ENCODE data around the gene TIE1. TPM values are rescaled to one million over a fixed set of nuclear protein-coding genes. Genes with fewer than 3 reads are reported as not detected.

Gene TIE1
- total RNA-seq (2014; rRNA removed; shearing (Covaris generic)): 0.41 and 3.2 TPM in 2 replicates

DNA sequence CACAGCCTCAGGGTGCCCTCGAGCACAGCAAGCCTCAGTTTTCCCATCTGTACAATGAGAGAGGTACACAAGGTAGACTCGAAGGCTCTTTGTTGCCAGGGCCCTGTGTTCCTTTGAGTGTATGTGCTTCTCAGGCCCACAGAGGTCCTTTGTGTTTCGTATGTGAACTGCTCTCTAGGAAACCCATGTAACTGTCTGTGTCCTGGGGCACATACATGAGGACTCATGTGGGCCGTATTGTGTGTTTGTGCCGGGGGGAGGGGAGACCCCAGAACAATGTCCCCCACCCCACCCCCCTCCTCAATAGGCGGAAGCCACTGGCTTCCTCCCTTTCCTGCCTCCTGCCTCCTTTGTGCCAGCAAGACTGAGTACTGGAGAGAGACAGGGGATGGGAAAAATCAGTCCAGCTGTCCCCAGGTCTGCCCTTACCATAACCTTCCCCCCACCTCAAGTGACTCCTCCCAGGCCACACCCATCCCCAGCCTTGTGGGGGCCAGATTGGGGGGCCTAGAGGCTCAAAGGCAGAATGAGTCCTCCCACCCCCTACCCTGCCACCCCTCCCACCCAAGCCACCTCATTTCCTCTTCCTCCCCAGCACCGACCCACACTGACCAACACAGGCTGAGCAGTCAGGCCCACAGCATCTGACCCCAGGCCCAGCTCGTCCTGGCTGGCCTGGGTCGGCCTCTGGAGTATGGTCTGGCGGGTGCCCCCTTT, at the start of gene TIE1:
TIE1 (plus strand) TSS at position 605 of the 717 bp plus-strand sequence; CDS start at position 695, 90 bp downstream.
- DNase-seq (ENCODE audit: low spot score): no peak

- DNase-seq (ENCODE audit: low spot score): no peak
Measured at GRCh38 chr1:43251024-43251423, 49.8 kb upstream of the TIE1 start.

GRCh38 chr1:43252225-43252624, 48.6 kb upstream of the TIE1 start:
- DNase-seq (ENCODE audit: low spot score): no peak

DNA sequence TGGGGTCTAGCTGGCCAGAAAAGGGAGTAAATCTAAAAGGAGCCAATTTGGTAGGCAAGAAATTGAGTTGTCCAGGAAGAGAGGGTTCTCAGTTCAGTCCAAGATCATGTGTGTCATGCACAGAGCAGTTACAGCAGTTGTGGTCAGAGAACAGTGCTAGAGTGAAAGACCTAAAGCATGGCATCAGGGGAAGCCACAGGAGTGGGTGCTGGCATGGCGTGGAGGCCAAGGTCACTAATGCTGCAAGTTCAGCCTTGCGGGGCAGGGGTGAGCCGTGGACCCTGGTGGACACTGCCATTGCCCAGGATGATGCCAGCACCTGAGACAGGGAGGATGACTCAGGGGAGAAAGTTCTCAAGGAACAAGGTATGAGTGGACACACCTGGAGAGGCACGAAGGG, 47.6 kb upstream of the TIE1 start:
- no peak for DNase-seq (ENCODE audit: low spot score)

- no peak for DNase-seq (ENCODE audit: low spot score)
Measured at GRCh38 chr1:43253876-43254275, 46.9 kb upstream of the TIE1 start.

DNA sequence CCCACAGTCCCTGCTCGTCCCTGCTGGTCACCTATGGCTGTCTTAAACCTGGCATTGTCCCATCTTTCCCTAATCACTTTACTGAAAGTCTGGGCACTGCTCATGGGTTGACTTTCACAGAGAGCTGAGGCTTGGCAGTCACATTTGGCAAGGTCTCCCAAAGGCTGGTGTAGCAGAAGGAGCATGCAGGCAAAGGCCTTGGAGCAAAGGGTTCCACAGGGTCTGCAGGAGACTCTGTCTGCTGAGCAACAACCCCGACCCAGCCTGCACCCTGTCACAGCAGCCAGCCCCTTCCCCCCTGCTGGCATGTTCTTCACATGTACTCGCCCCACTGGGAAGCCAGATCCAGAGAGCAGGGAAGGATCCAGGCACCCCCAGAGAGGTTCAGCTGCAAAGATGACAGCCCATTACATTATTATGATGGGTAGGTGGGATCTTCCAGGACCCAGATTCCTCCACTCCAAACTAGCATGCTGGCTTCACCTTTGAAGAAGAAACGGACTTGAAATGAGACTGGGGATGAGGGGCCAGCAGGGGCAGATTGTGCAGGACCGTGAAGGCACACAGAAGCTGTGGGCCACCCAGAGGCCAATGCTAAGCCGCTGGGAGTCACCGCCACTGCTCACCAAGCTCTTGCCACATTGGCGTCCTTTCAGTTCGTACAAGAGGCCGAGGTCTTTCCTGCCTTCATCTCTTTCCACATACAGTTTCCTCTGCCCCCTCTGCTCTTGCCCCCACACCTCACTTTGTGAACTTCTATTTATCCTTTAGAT, 45.2 kb upstream of the TIE1 start:
- no peak for DNase-seq (ENCODE audit: low spot score)

GRCh38 chr1:43256675-43257570, 43.9 kb upstream of the TIE1 start:
- DNase-seq (ENCODE audit: low spot score): no peak

DNA sequence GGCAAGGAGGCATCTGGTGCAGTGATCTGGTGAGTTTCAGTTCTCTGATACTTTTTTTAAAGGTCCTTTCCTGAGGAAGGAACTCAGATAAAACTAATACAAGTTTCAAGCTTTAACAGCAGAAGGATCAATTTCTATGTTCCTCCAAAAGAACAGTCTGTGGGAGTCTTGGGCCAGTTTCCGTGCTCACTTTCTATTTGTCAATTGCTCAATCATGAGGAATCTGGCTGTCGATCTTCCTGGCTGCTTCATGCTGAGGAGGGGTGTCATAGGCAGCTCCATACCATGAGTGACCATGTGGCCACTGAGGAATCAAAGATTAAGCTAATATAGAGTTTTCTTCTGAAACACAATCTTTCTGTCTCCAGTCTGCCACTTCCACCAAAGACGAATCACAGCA, 42.4 kb upstream of the TIE1 start:
- no peak for DNase-seq (ENCODE audit: low spot score)

DNA sequence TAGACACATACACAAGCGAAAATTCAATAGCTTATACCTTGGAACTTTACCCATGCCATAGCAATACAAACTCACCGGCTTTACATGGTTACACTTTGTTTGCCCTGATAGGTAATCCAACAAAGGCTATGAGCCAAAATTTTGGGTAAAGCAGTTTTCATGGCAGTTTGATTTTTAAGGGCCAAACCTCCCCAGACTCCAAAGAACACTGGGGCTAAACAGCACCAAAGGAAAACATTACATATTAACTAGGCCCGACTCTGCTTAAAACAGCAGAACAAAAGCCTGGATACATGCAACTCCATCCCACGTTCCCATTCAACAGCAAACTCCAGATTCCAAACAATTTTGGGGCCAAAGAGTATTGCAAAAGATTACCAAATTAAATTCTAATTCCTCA, 35.4 kb upstream of the TIE1 start:
- no peak for DNase-seq (ENCODE audit: low spot score)

DNA sequence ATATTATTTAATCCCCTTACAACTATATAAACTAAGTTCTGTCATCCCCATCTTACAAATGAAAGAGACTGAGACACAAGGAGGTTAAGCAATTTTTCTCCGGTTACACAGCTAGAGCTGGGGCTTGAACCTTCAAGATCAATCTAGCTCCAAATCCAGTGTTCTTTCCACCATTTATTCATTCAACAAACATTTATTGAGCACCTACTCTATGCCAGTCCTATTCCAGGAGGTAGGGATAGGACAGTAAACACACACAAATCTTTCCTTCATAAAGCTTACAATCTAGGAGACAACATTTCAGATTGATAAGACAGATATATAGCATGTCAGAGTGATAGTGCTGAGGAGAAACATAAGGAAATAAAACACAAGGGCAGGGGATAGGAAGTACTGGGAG, 33.9 kb upstream of the TIE1 start:
- no peak for DNase-seq (ENCODE audit: low spot score)

DNA sequence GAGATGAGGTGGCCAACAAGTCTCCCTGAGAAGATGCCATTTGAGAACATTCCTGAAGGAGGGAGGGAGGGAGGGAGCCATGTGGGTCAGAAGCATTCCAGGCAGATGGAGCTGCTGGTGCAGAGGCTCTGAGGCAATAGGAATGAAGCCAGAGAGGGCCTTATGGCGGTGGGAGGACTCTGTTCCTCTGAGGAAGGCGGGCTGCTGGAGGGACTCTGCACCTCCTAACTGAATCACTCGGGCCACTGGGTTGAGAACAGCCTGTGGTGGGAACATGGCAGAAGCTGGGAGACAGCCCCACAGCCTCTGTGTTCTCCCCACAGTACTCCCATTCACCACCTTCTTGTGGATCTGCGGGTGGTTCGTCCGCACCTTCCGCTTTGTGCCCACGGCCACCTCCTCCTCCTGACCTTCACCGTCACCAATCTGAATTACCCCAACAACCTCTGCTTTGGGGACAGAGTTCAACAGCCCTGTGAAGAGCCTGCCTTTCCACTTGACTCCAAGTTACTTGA, 33.4 kb upstream of the TIE1 start:
- DNase-seq (ENCODE audit: low spot score): no peak

DNA sequence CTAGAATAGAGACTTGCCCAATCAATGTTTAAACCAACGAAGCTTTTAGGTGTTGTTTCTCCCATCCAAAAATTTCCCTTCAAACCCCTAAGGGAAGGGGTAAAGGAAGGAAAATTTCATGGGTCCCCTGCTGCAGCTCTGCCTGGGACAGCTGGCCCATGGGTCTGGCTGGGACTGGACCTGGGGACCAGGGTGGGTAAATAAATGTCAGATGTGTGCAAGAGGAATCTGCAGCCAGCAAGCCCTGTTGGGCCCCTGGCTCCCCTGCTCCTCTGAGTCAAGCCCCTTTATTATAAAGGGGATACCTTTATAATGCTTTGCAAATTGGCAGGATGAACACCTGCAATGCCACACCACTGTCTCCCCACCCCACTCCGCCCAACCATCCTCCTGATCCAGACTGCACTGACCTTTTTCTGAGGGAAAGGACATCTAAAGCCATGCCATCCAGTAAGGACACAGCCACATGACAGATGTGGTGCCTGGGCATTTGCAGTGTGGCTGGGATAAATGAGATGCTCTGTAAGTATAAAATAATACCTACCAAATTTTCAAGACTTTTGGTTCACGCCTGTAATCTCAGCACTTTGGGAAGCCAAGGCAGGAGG, 32.9 kb upstream of the TIE1 start:
- DNase-seq (ENCODE audit: low spot score): no peak

- no peak for DNase-seq (ENCODE audit: low spot score)
Measured at GRCh38 chr1:43269627-43270375, 31.0 kb upstream of the TIE1 start, which contains the start of gene TMEM125. TSS of gene TMEM125 (plus strand) at chr1:43269983. CDS start at chr1:43272723, 2,740 bp downstream.

GRCh38 chr1:43270421-43271095, 30.2 kb upstream of the TIE1 start:
- DNase-seq (ENCODE audit: low spot score): no peak

GRCh38 chr1:43271186-43272118, 29.3 kb upstream of the TIE1 start:
- no peak for DNase-seq (ENCODE audit: low spot score)

DNA sequence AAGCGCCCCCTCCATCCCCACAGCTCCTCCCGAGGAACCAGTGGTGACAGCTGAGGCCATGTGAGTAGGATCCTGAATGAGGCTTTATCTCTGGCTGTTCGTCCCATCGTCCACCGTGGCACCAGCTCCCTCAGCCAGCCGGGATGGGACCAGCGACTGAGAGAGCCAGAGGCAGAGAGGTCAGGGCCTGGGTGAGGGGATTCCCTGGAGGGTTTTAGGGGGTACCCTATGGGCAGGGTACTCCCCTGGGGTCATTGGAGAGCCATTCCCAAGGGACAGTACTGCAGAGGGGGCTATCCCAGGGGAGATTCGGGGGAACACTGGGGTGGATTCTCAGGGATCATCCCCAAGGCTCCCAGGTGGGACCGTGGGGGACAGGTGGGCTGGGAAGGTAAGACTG, 28.6 kb upstream of the TIE1 start:
- no peak for DNase-seq (ENCODE audit: low spot score)

DNA sequence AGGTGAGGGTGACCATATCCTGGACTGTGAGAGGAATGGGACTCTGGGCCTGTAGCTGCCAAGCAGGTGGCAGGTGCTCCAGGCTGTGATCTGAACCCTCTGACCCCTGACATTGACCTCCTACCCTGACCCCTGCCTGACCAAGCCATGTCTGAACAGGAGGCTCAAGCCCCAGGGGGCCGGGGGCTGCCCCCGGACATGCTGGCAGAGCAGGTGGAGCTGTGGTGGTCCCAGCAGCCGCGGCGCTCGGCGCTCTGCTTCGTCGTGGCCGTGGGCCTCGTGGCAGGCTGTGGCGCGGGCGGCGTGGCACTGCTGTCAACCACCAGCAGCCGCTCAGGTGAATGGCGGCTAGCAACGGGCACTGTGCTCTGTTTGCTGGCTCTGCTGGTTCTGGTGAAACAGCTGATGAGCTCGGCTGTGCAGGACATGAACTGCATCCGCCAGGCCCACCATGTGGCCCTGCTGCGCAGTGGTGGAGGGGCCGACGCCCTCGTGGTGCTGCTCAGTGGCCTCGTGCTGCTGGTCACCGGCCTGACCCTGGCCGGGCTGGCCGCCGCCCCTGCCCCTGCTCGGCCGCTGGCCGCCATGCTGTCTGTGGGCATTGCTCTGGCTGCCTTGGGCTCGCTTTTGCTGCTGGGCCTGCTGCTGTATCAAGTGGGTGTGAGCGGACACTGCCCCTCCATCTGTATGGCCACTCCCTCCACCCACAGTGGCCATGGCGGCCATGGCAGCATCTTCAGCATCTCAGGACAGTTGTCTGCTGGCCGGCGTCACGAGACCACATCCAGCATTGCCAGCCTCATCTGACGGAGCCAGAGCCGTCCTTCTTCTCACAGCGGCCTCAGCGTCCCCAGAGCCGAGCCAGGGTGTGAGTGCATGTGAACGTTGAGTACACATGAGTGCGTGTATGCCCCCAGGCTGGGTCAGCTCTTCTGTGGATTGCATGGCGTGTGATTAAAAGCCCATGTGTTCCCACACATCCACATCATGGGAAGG, 27.9 kb upstream of the TIE1 start:
- no peak for DNase-seq (ENCODE audit: low spot score)

- no peak for DNase-seq (ENCODE audit: low spot score)
Measured at GRCh38 chr1:43273708-43274107, 27.1 kb upstream of the TIE1 start.
